Activated CD4-positive, alpha-beta T cell treated with anti-CD3 and anti-CD28 coated beads, Interleukin-2, Interleukin-4, amounts not matched to agents 100 ng/mL and 50 ng/mL, durations not matched to agents 16 hours and 8 hours (primary cell): ENCODE measurements around the gene WDR19.
A peak's percentile ranks its signal among the peaks of the same experiment; 100 is the strongest.
"Not testable (repeated sequence)": the region's sequence is repeated elsewhere in the genome, so short reads cannot be mapped to it uniquely, and the experiment has no call there.

Experiments
- DNase-seq: peaks from one replicate; pipeline ENCODE4 v3.0.0-alpha.2; 2020; ENCODE audit warnings: low spot score

WDR19 gene

GRCh38 chr4:39181905-39182638, at the start of gene WDR19:
Gene WDR19, plus strand, starts transcription at chr4:39182529. Its CDS starts 29 bp downstream, at chr4:39182558.
- peak; percentile 99 for DNase-seq

- DNase-seq, result no peak
Measured at GRCh38 chr4:39133623-39134022, 48.7 kb upstream of the WDR19 start.

- DNase-seq, result no peak
Measured at GRCh38 chr4:39134683-39135306, 47.5 kb upstream of the WDR19 start.

- DNase-seq, result not testable (repeated sequence)
Measured at GRCh38 chr4:39138227-39138626, 44.1 kb upstream of the WDR19 start.

- no peak for DNase-seq
Measured at GRCh38 chr4:39146211-39146610, 36.1 kb upstream of the WDR19 start.

GRCh38 chr4:39154009-39154408, 28.3 kb upstream of the WDR19 start:
- DNase-seq, result no peak

- no peak for DNase-seq
Measured at GRCh38 chr4:39157520-39157919, 24.8 kb upstream of the WDR19 start.

- no peak for DNase-seq
Measured at GRCh38 chr4:39166177-39166576, 16.2 kb upstream of the WDR19 start.

- DNase-seq, result no peak
Measured at GRCh38 chr4:39166669-39167068, 15.7 kb upstream of the WDR19 start.

GRCh38 chr4:39169426-39169825, 12.9 kb upstream of the WDR19 start:
- no peak for DNase-seq

GRCh38 chr4:39170301-39170700, 12.0 kb upstream of the WDR19 start:
- no peak for DNase-seq

- no peak for DNase-seq
Measured at GRCh38 chr4:39178706-39179105, 3.6 kb upstream of the WDR19 start.

- no peak for DNase-seq
Measured at GRCh38 chr4:39179681-39180080, 2.6 kb upstream of the WDR19 start.

GRCh38 chr4:39180629-39181028, 1.7 kb upstream of the WDR19 start:
- DNase-seq, result not testable (repeated sequence)

- DNase-seq, result no peak
Measured at GRCh38 chr4:39181520-39181904, 817 bp upstream of the WDR19 start.

GRCh38 chr4:39201963-39202362, 19.6 kb downstream of the WDR19 start:
- no peak for DNase-seq

GRCh38 chr4:39204543-39204942, 22.2 kb downstream of the WDR19 start:
- no peak for DNase-seq

GRCh38 chr4:39205000-39205399, 22.7 kb downstream of the WDR19 start:
- no peak for DNase-seq

- no peak for DNase-seq
Measured at GRCh38 chr4:39205476-39205875, 23.1 kb downstream of the WDR19 start.

GRCh38 chr4:39227906-39228305, 45.6 kb downstream of the WDR19 start:
- no peak for DNase-seq

GRCh38 chr4:39228377-39228776, 46.0 kb downstream of the WDR19 start:
- DNase-seq, result no peak

GRCh38 chr4:39230462-39230861, 48.1 kb downstream of the WDR19 start:
- no peak for DNase-seq

- no peak for DNase-seq
Measured at GRCh38 chr4:39231660-39232059, 49.3 kb downstream of the WDR19 start.

- DNase-seq, result no peak
Measured at GRCh38 chr4:39232100-39232499, 49.8 kb downstream of the WDR19 start.
